T-helper 2 cell (primary cell): ENCODE data around the gene ATP8B1.

Experiments used
- DNase-seq, 5 experiments: peaks; one replicate each; pipeline versions ENCODE4 v3.0.0 to v3.0.0-alpha.2; 2012 to 2022

ATP8B1 gene

GRCh38 chr18:57791192-57791591 lies 11.9 kb downstream of the ATP8B1 start:
- no peak for DNase-seq

- DNase-seq = no peak
Observed at GRCh38 chr18:57790316-57790715, 12.8 kb downstream of the ATP8B1 start.

DNA sequence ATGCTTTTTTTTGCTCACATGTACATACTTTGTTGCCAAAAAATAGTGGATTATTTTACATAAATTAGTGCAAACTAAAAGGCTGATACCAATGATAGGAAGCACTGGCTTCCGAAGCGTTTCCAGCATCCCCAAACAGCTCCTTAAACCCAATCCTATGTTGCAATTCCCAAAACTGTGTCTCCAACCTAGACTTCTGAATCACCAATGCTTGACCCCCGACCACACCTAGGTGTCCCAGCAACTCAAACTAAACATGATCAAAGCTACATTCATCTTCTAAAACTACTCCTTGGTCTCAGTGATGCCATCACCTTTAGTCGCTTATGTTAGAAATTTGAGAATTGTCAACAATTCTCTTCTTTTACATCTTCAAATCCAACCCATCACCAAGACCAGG lies 13.4 kb downstream of the ATP8B1 start:
- DNase-seq = no peak

DNA sequence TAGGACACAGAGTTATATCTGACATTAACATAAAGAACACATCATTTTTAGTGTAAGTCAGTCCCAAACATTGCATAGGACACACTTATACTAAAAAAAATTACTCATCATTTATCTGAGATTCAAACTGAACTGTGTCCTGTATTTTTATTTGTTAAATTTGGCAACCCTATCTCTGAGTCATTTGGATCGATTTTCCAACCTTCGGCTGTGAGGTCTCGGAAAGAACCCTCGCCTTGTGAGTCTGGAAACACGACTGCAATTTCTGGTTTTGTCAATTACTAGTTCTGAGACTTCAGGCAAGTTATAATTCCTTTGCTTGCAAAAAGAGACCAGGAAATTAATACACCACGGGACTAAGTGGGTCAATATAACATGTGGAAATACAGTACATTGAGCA lies 14.0 kb downstream of the ATP8B1 start:
- no peak for DNase-seq

DNA sequence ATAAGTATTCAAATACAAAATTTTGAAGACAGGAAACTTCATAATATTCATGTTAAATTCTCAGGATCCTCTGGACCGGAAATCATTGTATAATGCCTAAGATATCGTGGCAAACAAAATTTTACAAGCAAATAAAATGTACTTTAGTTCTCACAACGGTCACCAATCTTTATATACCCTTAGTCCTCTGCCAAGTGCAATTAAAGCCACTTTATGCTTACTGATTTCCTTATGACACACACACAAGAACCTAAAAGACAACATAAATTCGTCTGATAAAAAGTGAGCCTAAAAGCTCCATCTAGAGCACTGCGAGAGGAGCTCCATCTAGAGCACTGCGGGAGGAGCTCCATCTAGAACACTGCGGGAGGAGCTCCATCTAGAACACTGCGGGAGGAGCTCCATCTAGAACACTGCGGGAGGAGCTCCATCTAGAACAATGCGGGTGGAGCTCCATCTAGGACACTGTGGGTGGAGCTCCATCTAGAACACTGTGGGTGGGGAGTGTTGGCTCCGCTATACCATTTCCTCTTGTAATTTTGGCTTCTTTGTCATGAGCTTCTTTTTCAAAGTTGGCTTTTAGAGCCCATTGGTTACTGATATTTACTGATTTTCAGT lies 15.9 kb downstream of the ATP8B1 start:
- no peak for DNase-seq

DNA sequence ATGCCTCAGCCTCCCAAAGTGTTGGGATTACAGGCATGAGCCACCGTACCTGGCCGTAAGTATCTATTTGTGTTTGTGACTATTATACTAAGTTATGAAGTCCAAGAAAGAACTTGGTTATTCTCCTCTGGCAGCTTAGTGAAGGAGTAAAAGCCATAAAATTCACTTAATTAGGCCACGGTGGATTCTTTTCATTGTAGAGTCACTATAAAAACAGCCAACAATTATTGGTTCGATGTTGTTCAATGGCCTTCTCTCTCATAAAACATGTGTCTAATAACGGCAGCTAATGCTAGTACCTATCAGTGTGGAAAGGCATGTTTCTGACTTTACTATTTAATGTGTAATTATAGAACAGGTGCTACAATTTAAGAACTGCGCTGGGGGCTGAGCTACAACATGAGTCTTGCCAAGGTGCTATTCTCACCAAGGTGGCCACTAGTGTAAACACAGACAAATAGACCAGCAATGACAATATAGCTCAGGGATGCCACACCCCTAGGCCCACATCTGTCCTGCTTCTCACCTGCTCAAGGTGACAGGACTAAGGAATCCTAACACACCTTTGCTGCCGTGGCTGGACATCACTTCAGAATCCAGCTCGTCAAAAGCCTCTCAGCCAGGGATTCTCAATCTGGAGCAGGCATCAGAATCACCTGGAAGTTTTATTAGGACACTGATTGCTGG lies 17.2 kb downstream of the ATP8B1 start:
- DNase-seq = no peak

DNA sequence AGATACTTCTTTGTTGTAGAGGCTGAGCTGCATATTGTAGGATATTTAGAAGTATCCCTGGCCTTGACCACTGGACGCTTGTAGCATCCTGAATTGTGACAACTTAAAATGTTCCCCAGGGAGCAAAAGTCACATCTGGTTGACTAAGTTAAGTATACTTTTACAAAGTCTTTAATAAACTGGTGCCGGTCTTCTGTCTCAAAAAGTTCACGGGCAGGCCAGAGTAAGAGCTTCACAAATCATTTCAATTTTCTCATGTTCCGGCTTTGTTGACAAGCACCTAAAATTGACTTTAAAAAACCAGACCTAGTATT lies 18.4 kb downstream of the ATP8B1 start:
- no peak for DNase-seq

DNA sequence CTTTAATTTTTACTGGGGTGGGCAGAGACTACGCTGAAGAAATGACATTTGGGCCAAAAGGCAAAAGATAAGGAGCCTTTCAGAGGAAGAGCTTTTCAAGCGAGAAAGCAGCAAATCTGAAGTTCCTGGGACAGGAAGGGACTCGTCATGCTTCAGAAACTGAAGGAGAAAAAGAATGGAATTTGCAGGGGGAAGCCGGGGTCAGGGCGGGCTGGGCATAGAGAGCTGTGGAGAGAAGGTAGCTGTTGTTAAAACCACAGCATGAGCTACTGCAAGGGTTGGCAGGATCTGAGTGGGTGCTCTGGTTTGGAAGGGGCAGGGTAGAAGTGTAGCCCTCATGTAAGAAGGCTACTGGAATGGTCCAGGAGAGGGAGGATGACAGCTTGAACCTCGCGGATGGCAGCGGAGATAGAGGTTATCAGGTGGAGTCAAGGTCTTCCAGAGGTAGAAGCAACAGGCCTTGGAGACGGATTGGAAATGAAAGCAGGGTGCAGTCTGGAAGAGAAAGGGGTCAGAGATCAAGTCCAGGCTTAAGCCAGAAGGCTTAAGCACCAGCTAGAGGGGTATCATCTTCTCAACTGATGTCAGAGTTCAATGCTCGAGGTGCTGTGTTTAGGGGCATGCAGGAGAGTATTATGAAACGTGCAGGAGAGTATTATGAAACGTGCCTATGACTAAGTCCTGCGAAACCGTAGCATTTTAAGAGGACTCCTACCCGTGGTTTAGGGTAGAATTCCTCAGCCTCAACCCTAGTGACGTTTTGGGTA lies 18.9 kb downstream of the ATP8B1 start:
- no peak for DNase-seq

GRCh38 chr18:57782049-57782448 lies 21.1 kb downstream of the ATP8B1 start:
- DNase-seq = no peak

GRCh38 chr18:57780706-57781347 lies 22.3 kb downstream of the ATP8B1 start:
- DNase-seq = no peak

DNA sequence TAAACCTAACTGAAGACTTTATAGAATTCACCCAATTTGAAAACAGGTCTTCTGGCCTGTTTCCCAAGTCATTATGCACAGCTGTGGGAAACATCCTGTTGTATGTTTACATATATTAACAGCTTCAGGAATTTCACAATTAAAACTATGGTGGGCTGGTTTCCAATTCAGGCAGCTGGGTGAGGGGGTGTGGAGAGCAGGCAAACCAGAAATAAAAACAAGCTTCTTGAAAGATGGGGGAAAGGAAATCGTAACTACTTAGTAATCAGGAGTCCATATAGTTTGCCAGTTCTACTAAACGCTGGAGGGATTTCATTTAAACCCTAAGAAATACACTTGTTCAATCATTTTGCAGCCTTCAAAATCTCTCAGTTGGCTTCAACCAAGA lies 22.8 kb downstream of the ATP8B1 start:
- no peak for DNase-seq

DNA sequence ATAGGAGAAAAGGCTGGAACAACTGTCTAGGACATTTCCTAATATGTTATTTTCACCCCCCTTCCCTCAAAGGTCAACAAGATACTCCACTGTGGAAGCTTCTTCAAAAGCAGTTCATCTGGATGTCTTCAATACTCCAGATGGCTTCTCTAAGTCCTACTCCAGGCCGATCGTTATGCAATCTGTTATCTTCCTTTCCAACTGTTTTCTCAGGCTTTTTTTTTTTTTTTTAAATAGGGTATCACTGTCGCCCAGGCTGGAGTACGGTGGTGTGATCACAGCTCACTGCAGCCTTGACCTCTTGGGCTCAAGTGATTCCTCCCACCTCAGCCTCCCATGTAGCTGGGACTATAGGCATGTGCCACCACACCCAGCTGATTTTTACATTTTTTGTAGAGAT lies 26.3 kb downstream of the ATP8B1 start:
- no peak for DNase-seq

DNA sequence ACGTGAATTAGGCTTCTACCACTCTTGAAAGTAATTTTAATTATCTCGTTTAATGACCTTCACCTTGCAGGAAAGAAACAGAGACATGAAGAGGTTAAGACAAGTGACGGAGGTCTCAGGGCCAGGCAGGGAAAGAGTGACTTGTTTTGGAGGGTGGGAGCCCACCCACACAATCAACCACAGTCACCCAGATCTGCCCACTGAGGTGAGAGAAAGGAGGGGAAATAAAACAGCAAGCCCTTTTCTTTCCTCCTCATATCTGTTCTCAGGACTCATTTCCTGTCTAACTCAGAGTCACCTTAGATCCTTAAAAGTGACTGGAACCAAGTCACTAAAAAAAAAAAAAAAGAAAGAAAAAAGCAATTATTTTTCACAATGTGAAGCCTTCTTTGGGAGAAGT lies 26.8 kb downstream of the ATP8B1 start:
- DNase-seq = no peak

DNA sequence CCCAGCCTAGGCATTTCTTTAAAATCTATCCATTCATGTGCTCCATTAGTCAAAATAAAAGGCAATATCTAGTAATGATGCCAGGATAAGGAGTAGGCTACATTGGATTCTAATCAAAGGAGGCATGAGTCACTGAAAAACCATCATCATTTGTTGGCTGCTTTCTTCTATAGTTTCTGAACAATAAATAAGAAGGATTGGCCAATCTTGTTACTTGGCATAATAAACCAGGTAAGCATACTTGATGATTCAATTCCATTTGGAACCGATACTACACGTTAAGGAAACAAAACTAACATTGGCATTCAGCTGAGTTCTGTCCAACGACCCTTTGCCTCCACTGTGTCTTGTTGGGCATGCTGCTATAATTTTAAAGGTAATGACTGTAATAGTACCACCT lies 27.2 kb downstream of the ATP8B1 start:
- DNase-seq = no peak

DNA sequence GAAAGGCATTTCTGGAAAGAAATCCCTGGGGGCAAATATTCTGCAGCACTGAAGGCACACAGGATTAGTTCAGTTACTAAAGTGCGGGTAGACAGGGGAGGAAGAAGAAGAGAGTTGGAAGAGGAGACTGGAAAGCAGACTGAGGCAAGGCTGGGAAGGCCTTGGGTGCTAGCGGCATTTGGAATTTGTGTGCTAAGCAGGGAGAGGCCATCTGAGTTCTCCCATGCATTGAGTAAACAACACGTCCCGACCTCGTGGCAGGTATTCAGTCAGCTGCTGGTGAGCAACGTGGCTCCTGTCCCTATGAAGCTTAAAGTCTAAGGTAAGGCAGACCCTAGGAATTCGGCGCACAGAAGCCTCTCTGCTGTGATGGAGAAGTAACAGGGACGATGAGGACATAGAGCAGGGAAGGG lies 30.7 kb downstream of the ATP8B1 start:
- DNase-seq = no peak

- no peak for DNase-seq
Observed at GRCh38 chr18:57771626-57772025, 31.5 kb downstream of the ATP8B1 start.

- DNase-seq = no peak
Observed at GRCh38 chr18:57771193-57771592, 31.9 kb downstream of the ATP8B1 start.

DNA sequence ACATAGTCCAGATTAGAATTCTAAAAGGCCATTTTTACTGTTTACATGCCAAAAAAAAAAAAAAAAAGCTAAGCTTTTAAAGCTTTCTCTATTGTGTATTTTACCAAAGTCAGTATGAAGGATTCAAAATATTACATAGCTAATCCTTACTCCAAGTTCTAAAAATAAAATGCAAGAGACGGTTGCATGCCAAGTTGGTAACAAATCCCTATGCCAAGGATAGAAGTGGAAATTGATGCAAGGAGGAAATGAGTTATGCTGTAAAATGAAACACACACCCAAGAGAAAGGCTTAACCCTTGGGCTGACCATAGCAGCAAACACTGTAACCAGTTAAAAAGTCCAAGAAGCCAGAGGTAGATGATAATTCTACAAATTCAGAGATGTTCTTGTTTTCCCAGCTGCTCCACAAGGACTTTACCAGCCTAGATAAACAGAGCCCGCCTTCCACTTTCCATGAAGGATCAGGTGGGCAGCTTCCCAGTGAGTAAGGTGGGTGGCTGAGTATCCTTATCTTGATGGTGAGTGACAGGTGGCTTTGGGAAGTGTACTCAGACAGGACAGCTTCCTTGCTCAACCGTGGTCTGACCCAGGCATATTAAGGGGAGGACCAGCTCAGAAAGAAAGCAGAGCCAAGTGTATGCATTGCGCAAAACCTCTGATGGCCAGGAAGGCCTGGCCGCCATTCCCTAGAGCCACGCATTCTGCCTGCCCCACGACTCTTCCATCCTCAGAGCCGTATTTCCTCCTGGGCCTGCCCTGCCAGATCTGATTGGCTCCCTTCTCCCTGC lies 34.4 kb downstream of the ATP8B1 start:
- DNase-seq = no peak

- DNase-seq = no peak
Observed at GRCh38 chr18:57767259-57768050, 35.7 kb downstream of the ATP8B1 start.

GRCh38 chr18:57764995-57765394 lies 38.1 kb downstream of the ATP8B1 start:
- DNase-seq = no peak

DNA sequence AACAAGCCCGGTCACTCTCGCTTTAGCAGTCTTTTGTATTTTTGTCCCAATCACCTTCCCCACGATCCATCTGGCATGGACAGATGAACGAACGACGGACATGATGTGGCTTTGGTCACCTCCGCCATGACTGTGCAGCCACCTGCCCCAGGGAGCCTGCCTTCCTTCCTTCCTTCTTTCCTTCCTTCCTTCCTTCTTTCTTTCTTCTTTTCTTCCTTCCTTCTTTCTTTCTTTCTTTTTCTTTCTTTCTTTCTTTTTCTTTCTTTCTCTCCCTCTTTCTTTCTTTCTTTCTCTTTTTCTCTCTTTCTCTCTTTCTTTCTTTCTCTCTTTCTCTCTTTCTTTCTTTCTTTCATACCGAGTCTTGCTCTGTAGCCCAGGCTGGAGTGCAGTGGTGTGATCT lies 39.0 kb downstream of the ATP8B1 start:
- no peak for DNase-seq

DNA sequence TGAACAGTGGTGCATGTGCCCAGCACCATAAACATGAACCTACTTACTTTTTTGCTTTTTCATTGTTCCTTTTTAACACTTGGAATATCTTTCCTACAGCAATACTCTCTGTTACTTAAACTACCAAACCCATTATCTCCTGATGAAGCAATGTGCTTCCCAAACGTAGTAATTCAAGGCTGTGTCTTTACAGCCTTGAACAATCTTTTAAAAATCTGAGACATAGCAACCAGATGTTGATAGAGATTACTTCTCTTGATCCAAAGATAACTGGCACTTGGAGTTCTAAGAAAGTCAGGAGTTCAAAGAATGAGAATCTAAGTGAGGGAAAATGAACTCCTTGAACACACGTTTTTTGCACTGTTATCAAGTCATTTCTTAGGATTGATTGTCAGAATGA lies 40.4 kb downstream of the ATP8B1 start:
- no peak for DNase-seq
